PFSK-1 (cell line): Measurements from ENCODE around the gene HERC3.

Source experiments
- FOXP2 ChIP-seq: optimal IDR thresholded peaks from 2 replicates; pipeline ENCODE3; 2011; ENCODE audit warnings: borderline replicate concordance, control low read depth, inconsistent platforms; ENCODE audit not compliant: insufficient read depth; ENCODE audit errors: extremely low read length, extremely low read depth
- POLR2AphosphoS5 ChIP-seq: IDR thresholded peaks from 2 replicates; pipeline ENCODE4 v1.6.1; 2012; ENCODE audit warnings: low read depth, mild to moderate bottlenecking, control low read depth, low read length, moderate library complexity
- SIN3A ChIP-seq: IDR thresholded peaks from 2 replicates; pipeline ENCODE4 v1.6.1; 2012; ENCODE audit warnings: mild to moderate bottlenecking, low read length, moderate library complexity, borderline replicate concordance; ENCODE audit not compliant: insufficient read depth
- TAF1 ChIP-seq: IDR thresholded peaks from 2 replicates; pipeline ENCODE4 v1.6.1; 2012; ENCODE audit warnings: low read length, control low read depth, borderline replicate concordance; ENCODE audit not compliant: insufficient read depth
- TF ChIP-seq, protein P1 (sequence below), 2 experiments: IDR thresholded peaks; 2 replicates each; pipeline versions ENCODE4 v1.6.1 to v1.8.0; 2011 to 2012; ENCODE audit warnings: low read depth in 2 of 2, low read length in 2 of 2, control low read depth in 1 of 2, inconsistent platforms in 1 of 2, mild to moderate bottlenecking in 1 of 2, moderate library complexity in 1 of 2; ENCODE audit not compliant: insufficient read depth in 1 of 2

The HERC3 gene

DNA sequence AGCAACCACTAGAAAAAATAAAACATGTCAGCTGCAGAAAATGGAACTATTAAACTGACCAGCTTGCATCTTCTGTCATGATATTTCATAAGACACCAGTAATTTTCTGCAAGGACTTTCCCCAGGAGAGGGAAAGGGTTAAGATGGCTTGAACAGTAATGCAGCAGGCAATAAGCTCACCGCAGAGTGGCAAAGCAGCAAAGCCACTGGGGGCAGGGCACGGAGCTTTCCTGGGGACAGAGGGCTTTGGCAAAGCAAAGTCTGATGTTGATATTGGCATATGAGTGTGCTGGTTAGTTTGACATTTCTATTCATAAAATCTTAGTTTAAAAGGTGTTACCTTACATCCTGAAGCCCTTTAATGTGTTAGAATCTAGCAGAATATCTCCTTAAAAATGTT lies 160.5 kb downstream of the HERC3 start:
- TF ChIP-seq POLR2AphosphoS5 (no peak), TAF1 (no peak), FOXP2 (no peak), SIN3A (no peak)
- TF ChIP-seq, protein P1, sequence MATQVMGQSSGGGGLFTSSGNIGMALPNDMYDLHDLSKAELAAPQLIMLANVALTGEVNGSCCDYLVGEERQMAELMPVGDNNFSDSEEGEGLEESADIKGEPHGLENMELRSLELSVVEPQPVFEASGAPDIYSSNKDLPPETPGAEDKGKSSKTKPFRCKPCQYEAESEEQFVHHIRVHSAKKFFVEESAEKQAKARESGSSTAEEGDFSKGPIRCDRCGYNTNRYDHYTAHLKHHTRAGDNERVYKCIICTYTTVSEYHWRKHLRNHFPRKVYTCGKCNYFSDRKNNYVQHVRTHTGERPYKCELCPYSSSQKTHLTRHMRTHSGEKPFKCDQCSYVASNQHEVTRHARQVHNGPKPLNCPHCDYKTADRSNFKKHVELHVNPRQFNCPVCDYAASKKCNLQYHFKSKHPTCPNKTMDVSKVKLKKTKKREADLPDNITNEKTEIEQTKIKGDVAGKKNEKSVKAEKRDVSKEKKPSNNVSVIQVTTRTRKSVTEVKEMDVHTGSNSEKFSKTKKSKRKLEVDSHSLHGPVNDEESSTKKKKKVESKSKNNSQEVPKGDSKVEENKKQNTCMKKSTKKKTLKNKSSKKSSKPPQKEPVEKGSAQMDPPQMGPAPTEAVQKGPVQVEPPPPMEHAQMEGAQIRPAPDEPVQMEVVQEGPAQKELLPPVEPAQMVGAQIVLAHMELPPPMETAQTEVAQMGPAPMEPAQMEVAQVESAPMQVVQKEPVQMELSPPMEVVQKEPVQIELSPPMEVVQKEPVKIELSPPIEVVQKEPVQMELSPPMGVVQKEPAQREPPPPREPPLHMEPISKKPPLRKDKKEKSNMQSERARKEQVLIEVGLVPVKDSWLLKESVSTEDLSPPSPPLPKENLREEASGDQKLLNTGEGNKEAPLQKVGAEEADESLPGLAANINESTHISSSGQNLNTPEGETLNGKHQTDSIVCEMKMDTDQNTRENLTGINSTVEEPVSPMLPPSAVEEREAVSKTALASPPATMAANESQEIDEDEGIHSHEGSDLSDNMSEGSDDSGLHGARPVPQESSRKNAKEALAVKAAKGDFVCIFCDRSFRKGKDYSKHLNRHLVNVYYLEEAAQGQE (IDR thresholded peaks at IDR 0.05; ENCODE audit: insufficient read depth in 1 of 2, low read depth in 2 of 2, low read length in 2 of 2), result no peak

DNA sequence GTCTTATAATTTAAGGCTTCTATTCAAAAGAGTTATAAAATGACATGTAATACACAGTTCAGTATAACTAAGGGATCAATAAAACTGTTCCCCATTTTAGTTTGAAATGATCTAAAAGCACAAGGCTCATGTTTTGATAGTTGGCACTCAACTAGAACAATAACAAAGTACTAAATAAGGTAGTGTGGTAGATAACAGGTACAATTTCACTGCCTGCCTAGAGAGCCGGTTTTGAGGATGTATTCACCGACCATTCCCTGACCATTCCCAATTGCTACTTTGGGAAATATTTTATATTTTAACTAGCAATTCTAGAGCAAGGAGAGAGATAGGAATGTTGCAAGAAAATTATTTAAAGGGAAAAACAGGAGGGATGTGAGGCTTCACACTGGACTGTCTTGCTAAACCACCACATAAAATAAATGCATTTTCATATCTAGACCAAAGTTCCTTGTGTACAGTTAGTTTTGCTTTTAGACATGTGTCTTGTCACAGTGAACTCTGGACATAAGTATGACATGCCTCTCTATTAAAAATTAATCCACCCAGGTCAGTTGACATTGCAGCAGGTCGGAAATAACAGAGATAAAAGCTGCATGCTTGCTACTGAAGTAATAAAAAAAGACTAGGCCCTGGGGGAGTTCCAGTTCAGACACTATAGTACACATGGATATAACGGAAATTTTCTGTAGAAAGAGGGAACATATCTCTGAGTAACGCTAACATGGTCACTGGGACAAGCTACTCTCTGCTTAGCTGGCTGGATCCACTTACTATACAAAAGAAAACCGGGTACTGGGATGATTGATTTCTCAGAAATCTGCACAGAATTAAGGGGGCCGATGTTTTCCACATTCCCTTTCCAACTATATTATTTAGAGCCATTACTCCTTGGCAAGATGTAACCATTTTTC lies 161.6 kb downstream of the HERC3 start:
- TF ChIP-seq, protein P1 (IDR thresholded peaks at IDR 0.05; ENCODE audit: insufficient read depth in 1 of 2, low read depth in 2 of 2, low read length in 2 of 2), result no peak
- TF ChIP-seq POLR2AphosphoS5 (no peak), TAF1 (no peak), FOXP2 (no peak), SIN3A (no peak)

DNA sequence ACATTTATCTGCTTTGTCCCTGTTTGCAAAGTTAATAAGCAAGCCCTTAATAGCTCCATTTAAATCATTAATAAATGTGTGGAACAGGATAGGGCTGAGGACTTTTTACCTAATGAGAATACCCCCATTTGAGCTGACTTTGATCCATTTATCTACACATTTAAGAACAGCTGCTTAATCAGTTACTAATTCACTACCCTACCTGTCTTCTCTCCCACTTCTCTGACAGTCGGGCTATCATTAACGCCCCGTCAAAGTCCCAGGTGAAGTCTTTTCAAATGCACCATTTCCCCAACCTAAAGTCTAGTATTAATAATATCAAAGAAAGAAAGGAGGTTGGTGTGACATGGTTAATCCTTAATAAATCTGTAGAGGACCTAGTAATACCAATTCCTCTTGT lies 162.5 kb downstream of the HERC3 start:
- TF ChIP-seq SIN3A (no peak), TAF1 (no peak)

DNA sequence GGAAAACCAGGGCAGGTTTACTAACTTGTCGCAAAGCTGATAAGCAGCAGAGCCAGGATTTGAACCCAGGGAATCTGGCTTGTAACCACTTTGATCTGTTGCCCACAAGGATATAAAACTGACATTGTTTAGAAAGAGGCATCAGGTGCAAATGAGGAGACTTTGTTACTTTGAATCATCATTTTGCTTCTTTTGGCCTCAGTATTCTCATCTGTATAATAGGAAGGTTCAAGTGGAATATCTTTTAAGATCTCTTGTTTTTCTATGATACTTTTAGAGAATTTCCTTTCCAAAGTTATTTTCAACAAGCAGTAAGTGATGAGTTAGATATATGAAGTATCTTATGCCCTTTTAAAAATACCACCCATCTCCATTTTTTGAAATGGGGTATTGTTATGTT lies 163.2 kb downstream of the HERC3 start:
- TF ChIP-seq TAF1 (no peak), SIN3A (no peak), FOXP2 (no peak), POLR2AphosphoS5 (no peak)
- TF ChIP-seq, protein P1 (IDR thresholded peaks at IDR 0.05; ENCODE audit: insufficient read depth in 1 of 2, low read depth in 2 of 2, low read length in 2 of 2), result no peak

DNA sequence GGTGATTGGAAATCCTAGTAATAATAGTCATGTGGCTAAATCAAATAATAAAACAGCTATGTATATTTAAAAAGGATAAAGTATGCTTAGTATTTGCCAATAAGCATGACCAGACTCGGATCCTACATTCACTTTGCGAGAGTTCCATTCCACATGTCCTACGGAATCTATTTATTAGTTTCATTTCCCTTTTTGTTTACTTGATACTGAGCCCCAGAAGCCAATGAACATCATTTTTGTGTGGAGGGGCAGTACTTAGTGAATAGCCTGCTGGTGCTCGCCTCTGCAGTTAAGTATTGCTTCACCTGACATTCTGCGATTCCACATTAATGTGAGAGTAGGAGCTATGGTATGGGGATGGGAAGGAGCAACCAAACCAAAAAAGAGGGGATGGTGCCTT lies 163.9 kb downstream of the HERC3 start:
- TF ChIP-seq, protein P1 (IDR thresholded peaks at IDR 0.05; ENCODE audit: insufficient read depth in 1 of 2, low read depth in 2 of 2, low read length in 2 of 2), result no peak
- TF ChIP-seq FOXP2 (no peak), SIN3A (no peak), TAF1 (no peak), POLR2AphosphoS5 (no peak)
